Stimulated activated CD4-positive, alpha-beta T cell treated with anti-CD3 and anti-CD28 coated beads, Interleukin-4, amount 100 ng/mL, for 4 hours (primary cell): ENCODE data around the gene DNAH8.
"Not testable (repeated sequence)": the region's sequence is repeated elsewhere in the genome, so short reads cannot be mapped to it uniquely, and the experiment has no call there.

Experiments
- DNase-seq, 2 experiments: peaks; one replicate each; pipeline ENCODE4 v3.0.0-alpha.2; 2020

The DNAH8 gene

DNA sequence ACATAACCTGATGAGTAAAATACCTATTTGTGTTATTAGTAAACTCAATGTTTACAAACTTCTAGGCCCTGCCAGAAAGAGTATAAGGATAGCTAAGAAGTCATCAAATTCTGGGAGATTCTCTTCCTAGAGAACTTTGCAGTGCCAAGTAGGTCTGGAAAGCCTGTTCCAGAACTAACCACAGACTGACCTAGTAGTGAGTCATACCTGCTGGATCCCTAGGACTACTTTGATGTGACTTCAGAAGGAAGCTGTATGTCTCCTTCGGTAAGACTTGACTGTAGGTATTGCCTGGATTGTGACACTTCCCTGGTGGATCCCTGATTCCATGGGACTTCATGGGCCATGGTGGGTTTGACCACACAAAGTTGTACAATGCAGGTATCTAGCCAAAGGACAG lies 131.7 kb downstream of the DNAH8 start:
- no peak for DNase-seq

DNA sequence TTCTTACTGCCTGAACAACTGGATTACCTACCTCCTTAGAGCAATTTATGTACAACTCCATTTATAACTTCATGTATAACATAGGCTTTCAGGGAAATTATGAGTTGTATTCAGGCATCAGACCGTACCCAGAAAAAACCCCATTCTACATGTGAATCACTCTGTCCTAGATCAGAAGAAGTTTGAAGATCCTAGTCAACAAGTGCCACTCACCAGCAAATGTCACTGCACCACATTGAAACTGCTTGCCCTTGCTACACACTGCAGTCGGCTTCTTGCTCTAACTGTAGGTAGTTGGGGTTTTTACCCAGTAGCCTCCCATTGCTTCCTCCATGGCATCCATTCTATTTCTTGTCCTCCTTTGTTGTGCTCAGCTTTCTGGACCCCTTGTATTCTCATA lies 132.4 kb downstream of the DNAH8 start:
- DNase-seq, result no peak

DNA sequence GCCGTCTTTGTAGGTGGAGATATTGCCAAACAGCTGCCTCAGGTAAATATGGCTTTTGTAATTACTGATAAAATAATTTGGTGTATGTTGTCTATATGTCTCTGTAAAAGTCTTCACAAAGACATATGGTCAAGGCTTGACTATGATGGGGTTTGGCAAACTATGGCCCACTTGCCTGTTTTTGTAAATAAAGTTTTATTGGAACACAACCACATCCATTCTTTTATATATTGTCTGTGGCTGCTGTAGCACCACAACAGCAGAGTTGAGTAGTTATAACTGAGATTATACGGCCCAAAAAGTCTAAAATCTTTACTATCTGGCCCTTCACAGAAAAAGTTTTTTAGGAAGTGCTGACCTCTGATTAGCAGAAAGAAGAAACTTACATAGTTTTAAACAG lies 133.6 kb downstream of the DNAH8 start:
- no peak for DNase-seq

DNA sequence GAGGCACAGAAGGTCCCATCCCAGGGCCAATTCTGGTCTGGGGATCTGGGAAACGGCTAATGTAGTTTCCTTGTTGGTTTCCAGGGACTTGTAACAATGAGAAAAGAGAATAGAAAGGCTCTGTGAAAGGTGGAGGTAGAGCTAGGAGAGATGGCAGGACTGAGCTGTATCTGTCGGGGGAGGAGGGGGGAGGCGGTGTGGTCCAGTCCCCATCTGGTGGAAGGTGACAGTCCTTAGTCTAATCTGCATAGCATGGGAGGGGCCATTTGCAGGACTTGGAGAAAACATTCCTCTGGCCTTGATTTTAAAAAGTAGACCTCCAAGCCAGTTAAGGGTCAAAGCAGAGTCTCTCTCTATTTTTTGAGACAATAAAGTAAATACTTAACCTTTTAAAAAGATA lies 137.1 kb downstream of the DNAH8 start:
- DNase-seq, result no peak

DNA sequence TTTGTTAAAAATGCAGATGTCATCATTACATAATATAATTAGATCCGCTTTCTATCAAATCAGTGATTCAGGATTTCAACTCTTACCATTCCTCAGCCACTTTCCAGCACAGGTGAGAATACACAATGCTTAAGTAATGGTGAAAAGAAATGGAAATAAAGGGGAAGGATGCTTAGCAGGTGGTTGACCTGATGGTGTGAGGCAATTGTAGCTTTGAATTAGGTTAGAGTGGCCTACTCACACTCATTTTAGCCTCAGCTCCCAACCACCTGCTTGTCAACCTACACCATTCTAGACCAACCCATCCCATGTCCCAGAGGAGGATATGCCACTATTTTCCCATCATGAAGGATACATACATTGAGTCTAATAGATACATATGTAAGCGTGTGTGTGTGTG lies 138.1 kb downstream of the DNAH8 start:
- DNase-seq, result no peak

DNA sequence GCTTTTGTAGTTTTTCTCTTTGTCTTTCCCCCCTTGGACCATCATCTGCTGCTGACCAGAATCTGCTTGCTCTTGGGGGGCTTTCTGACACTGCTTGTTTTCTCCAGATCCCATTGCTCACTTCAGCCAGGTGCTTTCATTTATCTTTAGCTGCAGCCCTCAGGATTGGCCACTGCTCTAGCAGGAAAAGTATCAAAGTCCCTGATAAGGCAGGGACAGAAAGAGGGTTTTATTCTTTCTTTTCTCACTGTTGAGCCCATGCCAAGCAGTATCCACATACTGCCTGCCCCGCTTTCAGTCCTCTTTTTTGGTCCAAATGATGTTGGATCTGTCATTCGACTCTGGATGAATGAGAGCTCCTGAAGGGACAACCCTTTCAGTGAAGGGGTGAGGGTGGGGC lies 141.4 kb downstream of the DNAH8 start:
- no peak for DNase-seq

DNA sequence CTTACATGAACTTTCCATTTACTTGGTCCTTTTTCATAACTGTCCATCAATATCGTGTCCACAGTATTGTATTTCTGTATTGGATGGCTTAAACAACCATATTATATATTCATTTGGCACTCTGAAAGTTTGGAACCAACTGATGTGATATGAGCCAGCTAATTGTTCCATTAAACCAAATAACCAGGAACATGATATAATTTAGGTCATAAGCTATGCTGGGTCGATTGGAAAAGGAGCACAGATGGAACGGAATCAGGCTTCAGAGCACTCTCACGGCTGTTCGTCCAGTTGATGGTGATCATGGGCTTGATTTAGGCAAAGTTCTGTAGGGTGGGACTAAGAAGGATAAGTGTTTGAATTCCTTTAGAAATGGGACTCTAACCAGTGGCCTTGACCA lies 142.7 kb downstream of the DNAH8 start:
- DNase-seq, result no peak

DNA sequence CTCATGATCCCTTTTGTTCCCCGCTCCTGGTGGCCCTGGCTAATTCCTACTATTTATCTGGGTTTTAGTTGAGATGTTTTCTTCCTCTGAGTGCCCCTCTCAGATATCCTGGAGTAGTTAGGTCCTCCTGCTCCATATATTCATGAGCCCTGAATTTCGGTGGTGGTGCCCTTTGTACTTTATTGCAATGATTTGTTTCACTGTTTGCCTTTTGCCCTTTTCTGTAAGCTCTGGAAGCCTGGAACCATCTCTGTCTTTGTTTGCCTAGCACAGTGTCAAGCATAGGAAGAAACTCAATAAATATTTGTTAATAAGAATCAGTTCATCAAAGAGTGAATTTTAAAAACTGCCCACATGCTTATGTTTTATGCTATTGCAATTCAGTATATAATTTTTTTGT lies 144.9 kb downstream of the DNAH8 start:
- DNase-seq, result no peak

DNA sequence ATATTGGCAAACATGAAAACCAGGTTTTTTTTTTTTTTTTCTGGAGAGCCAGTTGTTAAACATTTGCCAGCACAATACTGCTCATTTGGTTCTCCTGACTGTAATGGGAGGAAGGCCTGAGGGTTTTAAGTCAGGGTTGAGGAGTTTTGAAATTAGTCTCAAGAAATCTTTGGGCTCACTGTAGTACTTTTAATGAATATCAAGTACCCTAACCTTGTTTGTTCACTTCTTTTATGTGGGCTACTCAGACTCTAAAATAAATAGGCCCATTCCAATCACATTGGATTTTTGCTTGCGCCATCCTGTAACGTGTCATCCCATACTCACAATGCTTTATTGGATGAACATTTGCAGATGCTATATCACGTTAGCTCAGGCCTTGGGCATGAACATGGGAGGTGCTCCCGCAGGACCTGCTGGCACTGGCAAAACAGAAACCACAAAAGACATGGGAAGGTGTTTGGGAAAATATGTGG lies 146.9 kb downstream of the DNAH8 start:
- DNase-seq, result no peak

DNA sequence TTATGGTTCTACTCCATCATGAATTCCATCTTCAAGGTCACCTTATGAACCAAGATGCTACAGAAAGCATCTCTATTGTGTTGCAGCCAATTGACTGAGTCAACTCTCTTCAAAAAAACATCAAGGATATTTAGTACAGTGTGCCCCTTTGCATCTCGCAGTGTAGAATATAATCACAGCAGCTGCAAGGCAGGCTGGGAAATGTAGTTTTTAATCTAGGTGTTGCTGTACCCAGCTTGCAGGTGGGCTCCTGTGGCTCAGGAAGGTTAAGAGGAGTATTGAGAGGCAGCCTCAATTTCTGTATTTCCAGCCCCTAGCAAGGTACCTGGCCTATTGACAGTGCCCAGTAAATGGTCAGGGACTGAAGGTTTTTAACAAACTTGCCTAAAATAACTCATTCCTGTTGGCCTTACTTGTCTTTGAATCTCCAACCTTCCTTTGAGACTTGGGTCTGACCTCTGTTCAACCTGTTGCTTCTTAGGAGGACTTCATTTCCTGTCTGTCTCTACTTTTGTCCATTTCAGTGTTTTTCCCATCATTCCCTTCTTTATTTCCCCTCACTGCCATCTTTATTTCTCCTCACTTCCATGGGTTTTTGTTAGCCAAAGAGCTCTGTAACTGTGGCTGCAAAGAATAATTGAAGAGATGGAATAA lies 150.5 kb downstream of the DNAH8 start:
- no peak for DNase-seq

DNA sequence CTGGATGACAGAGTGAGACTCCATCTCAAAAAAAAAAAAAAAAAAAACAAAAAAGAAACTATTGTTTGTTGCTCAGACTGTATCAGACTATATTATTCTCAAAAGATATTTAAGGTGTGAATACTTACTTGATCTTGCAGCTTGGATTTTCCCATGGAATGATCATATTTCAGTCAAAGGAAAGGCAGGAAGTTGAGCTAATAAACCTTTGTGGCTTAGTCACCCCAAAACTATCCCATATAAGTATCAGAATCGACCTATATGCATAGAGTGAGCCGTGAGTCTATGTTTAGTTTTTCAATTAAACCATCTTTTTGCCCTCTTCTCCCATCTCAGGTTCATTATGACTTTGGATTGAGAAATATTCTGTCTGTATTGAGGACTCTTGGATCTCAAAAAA lies 152.6 kb downstream of the DNAH8 start:
- no peak for DNase-seq

DNA sequence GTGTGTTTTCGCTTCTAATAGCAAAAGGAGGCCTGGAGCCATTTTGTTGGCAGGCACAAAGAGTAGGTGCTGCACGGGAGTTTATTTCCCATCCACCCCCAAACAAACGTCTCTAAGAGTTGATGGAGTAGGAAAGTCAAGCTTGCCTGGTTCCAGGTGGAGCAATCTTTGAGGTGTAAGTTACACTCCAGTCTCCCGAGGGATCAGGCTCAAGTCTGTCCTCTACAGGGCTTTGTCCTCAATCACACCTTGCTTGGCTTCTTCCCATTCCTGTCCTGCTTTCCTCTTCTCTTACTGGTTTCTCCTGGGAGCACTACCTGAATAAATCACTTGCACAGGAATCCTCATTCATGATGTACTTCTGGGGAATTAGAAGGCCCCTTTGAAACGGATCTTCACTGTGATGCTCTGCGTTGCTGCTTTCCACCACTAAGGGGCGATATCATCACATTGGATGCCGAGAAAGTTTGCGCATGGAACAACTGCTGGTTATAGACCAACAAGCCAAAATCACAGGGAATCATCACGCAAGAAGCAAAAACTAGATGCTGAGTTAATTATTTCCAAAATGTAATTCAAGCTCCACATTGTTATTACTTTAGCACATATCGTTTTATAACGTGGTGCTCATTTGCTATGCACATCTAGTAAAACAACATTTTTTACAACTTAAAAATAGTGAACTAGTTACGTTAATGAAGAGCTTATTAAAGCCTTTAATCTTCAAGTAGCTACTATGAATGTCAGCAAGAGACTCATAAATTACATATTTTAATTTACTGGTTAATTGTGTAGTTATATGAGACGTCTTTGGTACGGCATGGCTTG lies 156.8 kb downstream of the DNAH8 start:
- peak; percentile 19 to 40 for DNase-seq

DNA sequence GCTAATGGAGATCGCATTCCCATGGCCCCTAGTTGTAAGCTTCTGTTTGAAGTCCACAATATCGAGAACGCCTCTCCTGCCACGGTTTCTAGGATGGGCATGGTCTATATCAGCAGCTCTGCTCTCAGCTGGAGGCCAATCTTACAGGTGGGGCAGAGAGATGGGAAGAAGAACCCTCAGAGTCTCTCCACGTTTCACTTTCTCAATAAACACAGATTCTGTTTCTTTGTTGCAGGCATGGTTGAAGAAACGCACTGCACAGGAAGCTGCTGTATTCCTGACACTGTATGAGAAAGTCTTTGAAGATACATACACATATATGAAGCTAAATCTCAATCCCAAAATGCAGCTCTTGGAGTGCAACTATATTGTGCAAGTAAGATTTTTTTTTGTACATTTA lies 157.9 kb downstream of the DNAH8 start:
- no peak for DNase-seq

DNA sequence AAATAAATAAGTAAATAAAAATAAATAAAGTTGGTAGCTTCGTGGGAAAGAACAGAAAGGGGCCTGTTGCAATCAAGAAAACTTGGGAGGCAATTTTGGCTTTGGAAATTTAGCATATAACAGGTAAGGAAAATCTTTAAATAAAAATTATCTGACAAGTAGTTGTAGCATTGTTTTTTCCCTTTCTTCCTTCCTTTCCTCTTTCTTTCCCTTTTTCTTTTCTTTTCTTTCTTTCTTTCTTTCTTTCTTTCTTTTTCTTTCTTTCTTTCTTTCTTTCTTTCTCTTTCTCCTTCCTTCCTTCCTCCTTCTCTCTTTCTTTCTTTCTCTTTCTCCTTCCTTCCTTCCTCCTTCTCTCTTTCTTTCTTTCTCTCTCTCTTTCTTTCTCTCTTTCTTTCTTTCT lies 158.7 kb downstream of the DNAH8 start:
- DNase-seq, result not testable (repeated sequence)

DNA sequence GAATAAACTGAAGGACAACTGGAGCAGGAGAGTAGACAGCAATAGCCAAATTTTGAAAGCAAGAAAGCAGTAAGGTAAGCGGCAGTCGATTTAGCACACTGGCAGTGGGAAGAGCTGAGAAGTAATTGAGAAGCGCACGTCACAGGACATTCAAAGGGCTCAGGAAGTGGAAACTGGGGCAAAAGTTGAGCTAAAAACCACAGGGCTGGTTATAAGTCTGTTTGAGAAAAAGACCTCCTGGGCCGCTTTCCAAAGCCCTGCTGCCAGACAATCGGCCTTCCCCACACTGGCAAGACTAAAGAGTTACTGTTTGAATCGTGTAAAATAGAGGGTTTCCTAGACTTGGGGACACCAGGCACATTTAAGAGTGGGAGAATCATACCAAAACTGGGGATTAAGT lies 161.4 kb downstream of the DNAH8 start:
- DNase-seq, result no peak

DNA sequence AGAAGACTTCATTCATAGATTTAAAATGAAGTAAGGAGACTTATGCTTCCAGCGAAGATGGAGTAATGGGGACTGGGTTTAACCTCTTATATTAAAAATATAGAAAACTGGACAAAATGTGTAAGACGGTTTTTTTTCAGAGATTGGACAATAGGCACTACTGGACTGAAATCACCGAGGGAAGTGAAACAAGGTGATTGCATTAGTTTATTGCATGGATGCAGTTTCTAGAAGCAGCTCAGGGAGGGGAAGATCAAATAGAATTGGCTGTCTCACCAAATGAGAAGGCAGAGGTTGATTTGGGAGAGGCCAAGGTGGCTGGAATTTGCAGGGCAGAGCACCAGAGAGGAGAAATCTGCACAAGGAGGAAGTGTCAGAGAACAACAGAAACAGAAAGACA lies 162.6 kb downstream of the DNAH8 start:
- no peak for DNase-seq

DNA sequence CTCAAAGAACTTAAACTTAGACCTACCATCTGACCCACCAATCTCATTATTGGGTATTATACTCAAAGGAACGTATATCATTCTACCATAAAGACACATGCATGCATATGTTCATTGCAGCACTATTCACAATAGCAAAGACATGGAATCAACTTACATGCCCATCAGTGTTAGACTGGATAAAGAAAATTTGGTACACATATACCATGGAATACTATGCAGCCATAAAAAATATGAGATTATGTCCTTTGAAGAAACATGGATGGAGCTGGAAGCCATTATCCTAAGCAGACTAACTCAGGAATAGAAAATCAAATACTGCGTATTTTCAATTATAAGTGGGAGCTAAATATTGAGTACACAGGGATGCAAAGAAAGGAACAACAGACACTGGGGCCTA lies 167.0 kb downstream of the DNAH8 start:
- DNase-seq, result no peak

DNA sequence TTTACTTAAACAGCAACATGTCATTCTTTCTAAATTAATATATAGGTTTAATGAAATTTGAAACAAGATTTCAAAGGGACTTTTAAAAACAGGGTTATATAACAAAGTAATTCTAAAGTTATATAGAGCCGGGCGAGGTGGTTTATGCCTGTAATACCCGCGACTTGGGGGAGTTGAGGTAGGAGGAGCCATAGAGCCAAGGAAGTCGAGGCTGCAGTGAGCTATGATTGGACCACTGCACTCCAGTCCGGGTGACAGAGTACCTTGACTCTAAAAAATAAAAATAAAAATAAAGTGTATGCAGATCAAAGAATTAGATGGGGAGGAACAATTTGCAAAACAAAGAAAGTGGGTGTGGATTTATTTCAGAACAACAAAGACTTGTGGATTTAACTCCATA lies 182.4 kb downstream of the DNAH8 start:
- no peak for DNase-seq

DNA sequence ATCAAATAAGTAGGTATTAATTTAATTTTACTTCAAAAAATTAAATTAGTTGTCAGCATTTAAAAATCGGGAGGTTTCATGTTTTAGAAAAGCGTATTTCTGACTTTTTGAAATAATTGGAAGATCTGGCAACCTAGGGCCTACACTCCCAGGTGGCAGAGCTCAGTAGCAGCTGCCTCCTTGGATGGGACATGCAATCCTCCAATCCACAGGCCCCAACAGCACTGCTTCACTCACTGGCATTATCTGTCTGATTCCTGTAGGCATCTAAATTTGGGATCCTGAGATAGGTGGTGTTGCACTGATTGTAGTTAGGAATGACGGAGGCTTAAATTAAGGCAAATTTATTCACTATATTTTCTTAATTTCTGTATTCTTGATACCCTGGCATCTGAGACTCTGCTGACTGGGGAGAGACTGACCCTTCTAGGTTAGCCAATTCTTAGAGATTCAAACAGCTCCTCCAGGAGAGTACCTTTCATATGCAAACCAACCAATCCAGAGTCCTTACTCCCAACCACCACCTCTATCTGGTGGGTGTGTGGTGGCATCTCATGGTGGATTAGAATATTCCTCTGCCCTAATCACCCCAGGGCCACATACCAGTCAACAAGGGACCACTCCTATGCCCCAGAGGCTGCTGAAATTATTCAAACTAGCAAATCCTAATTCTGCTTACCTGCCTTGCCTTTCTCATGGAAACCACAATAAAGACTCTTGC lies 186.9 kb downstream of the DNAH8 start:
- no peak for DNase-seq

DNA sequence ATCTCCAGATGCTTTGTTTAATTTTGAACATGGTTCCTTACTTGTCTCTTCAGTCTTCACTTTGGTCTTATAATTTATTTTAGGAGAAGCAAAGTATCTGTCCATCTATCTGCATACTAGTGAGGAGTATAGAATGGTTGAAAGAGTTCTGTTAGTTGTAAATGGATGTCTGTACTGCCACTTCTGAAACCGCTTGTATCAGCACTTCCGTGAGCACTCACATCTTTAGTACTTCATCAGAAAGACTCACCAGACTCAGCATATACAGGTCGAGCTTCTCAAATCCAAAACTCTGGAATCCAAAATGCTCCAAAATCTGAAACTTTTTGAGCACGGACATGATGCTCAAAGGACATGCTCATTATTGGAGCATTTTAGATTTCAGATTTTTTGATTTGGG lies 191.5 kb downstream of the DNAH8 start:
- DNase-seq, result no peak

DNA sequence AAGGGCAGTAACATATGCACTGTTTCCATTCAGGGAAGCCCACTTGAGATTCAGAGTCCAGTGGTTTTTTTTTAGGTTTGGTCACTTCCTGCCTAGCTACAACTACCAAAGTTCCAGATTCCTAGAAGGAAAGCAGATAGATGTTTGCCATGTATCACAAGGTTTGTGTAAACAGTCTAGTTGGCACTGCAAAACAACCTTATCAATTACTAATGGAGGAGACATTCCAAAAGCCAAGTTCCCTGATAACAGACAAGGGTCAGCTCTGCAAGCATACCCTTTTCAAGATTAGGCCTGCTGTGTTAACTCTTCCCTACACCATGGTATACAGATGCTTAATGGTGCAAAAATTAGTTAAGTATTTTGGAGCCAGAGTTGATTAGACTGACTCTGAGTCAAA lies 192.2 kb downstream of the DNAH8 start:
- DNase-seq, result no peak

DNA sequence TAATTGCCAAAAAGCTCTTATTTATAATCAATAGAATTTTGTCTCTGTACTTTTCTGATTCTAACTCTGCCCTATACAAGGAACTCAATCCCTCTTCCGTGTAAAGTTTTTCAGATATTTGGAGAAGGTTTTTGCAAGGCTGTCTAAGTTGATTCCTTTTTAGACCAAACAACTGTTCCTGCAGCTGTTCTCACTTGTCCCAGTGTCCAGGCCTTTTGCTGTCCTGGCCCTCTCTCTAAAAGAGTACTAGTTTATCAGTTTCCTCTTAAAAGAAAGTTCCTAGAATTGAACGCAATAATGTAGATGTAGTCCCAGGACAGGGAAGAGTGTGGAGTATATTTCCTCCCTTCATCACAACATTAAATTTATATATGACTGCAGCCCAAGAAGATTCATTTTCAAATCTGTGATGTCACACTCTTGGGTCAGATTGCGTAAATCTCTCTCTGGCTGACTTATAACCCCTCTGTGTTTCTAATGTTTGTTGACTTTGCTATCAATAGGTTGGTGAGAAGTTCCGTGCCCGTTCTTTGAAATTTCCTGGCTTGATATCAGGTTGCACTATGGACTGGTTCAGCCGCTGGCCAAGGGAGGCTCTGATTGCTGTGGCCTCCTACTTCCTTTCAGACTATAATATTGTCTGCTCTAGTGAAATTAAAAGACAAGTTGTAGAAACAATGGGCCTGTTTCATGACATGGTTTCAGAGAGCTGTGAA lies 194.1 kb downstream of the DNAH8 start:
- DNase-seq, result no peak

DNA sequence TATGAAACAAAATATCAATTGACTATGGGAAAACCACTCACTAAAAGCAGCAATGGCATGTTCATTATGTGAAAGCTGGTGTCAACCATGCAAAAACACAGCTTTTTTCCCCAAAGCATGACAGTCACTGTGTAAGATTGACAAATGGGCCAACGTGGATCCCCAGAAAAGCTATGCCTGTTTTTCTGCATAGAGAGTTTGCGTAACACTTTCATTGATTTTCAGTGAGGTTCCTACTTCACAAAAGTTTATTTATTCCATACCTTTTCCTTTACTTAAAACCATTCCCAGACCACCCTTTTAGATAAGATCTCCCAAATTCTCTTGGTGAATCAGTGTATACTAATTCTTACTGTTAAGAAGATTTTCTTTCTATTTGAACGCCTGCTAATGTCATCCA lies 195.1 kb downstream of the DNAH8 start:
- DNase-seq, result no peak
